HCT116 (cell line): ENCODE results near the gene HSD17B10. TPM values are rescaled to one million over a fixed set of nuclear protein-coding genes. Genes with fewer than 3 reads are reported as not detected.

Experiments used
- ATAC-seq: fragments of 200-7000 bp; cut with Tn5 transposase; 2 replicates; pipeline ENCODE4 v1.9.1; 2020; ENCODE audit warnings: mild to moderate bottlenecking, moderate library complexity
- BruUV-seq: library from RNA; stranded (reverse); fragments of 400-500 nt; replicated peaks from 2 replicates; lab custom pipeline; 2021; lab: Mats Ljungman, UMichigan
- CTCF ChIA-PET: fragments of 300-600 bp; sonication (Branson Sonifier 250); formaldehyde crosslinking; loops from one replicate; lab custom pipeline; 2021; ENCODE audit warnings: antibody characterized with exemption; lab: Charles Lee
- POLR2A ChIA-PET: fragments of 300-600, 350-600 bp; sonication (Branson Sonifier 250); formaldehyde crosslinking; loops from one replicate; lab custom pipeline; 2021; ENCODE audit warnings: antibody characterized with exemption; lab: Charles Lee
- RAD21 ChIA-PET, 2 experiments: fragments of 300-600 bp; sonication (Branson Sonifier 250); formaldehyde crosslinking; loops; one replicate each; lab custom pipeline; 2023; ENCODE audit warnings: low total read pairs in 2 of 2; ENCODE audit not compliant: uncharacterized antibody in 2 of 2, unreplicated experiment in 2 of 2, low non-redundant PET in 1 of 2; lab: Charles Lee
- DNase-seq: peaks from one replicate; pipeline ENCODE4 v3.0.0-alpha.2; 2010; ENCODE audit warnings: low read depth, low spot score
- H2AFZ ChIP-seq: fragments of 200-600 bp; shearing (Covaris generic), sonication (generic); 2 replicates; pipeline ENCODE4 v1.6.1; 2017; ENCODE audit warnings: low read depth, mixed run types, mixed read lengths, antibody characterized with exemption, low read length; ENCODE audit not compliant: poor library complexity, severe bottlenecking
- H3K27ac ChIP-seq: 2 replicates; pipeline ENCODE4 v1.5.1; 2012; ENCODE audit warnings: low read depth, low read length
- H3K27me3 ChIP-seq: fragments of 200-600 bp; sonication (generic); 2 replicates; pipeline ENCODE4 v1.6.1; 2016; ENCODE audit warnings: mixed run types, low read length, mixed read lengths; ENCODE audit not compliant: insufficient read depth
- H3K36me3 ChIP-seq, 2 experiments: fragments of 200-500 bp in 1 of 2; fragments of 200-600 bp in 1 of 2; sonication (Bioruptor generic) in 1 of 2; sonication (generic) in 1 of 2; 2 replicates each; pipeline versions ENCODE4 v1.5.1 to v1.6.1; 2014 to 2016; ENCODE audit warnings: low read length in 2 of 2, inconsistent platforms in 1 of 2, mixed read lengths in 1 of 2, mixed run types in 1 of 2; ENCODE audit not compliant: insufficient read depth in 2 of 2, control insufficient read depth in 1 of 2
- H3K4me1 ChIP-seq, 2 experiments: fragments of 200-600 bp in 1 of 2; sonication (generic) in 1 of 2; 2 replicates each; pipeline versions ENCODE4 v1.5.1 to v1.6.1; 2012 to 2017; ENCODE audit warnings: low read length in 2 of 2, inconsistent platforms in 1 of 2, mild to moderate bottlenecking in 1 of 2, mixed read lengths in 1 of 2, mixed run types in 1 of 2, moderate library complexity in 1 of 2; ENCODE audit not compliant: insufficient read depth in 2 of 2, control insufficient read depth in 1 of 2
- H3K4me2 ChIP-seq: fragments of 200-600 bp; sonication (generic); 2 replicates; pipeline ENCODE4 v1.6.1; 2017; ENCODE audit warnings: mixed run types, low read length, mixed read lengths
- H3K4me3 ChIP-seq, 2 experiments: fragments of 200-600 bp in 1 of 2; sonication (generic) in 1 of 2; replicated peaks in 1 of 2; 2 replicates each; pipeline ENCODE4 v1.5.1; 2011 to 2016; ENCODE audit warnings: low read length in 2 of 2, control low read depth in 1 of 2, low read depth in 1 of 2, mild to moderate bottlenecking in 1 of 2, mixed read lengths in 1 of 2, mixed run types in 1 of 2
- H3K79me2 ChIP-seq: fragments of 200-600 bp; sonication (generic); 2 replicates; pipeline ENCODE4 v1.6.1; 2017; ENCODE audit warnings: mild to moderate bottlenecking, mixed run types, low read length, moderate library complexity, mixed read lengths; ENCODE audit not compliant: insufficient read depth
- H3K9ac ChIP-seq: fragments of 200-600 bp; sonication (generic); 2 replicates; pipeline ENCODE4 v1.6.1; 2016; ENCODE audit warnings: low read length, mixed read lengths
- H3K9me2 ChIP-seq: fragments of 200-600 bp; sonication (generic), shearing (Covaris generic); 2 replicates; pipeline ENCODE4 v1.6.1; 2017; ENCODE audit warnings: mixed run types, mild to moderate bottlenecking, moderate library complexity; ENCODE audit not compliant: insufficient read depth
- H3K9me3 ChIP-seq, 2 experiments: fragments of 200-500 bp in 1 of 2; fragments of 200-600 bp in 1 of 2; sonication (Bioruptor generic) in 1 of 2; sonication (generic) in 1 of 2; 2 replicates each; pipeline ENCODE4 v1.6.1; 2014 to 2017; ENCODE audit warnings: low read length in 2 of 2, mixed read lengths in 2 of 2, inconsistent platforms in 1 of 2, low read depth in 1 of 2, mild to moderate bottlenecking in 1 of 2, mixed run types in 1 of 2, moderate library complexity in 1 of 2; ENCODE audit not compliant: control insufficient read depth in 1 of 2, insufficient read depth in 1 of 2
- H4K20me1 ChIP-seq: fragments of 200-600 bp; sonication (generic), shearing (Covaris generic); 2 replicates; pipeline ENCODE4 v1.6.1; 2017; ENCODE audit warnings: mixed run types, mild to moderate bottlenecking, moderate library complexity; ENCODE audit not compliant: insufficient read depth
- EGR1 ChIP-seq: IDR thresholded peaks from 2 replicates; pipeline ENCODE4 v1.6.1; 2012; ENCODE audit warnings: low read depth
- FOSL1 ChIP-seq: IDR thresholded peaks from 2 replicates; pipeline ENCODE4 v1.6.1; 2012; ENCODE audit warnings: low read depth
- RAD21 ChIP-seq: IDR thresholded peaks from 2 replicates; pipeline ENCODE4 v1.6.1; 2012; ENCODE audit warnings: low read depth, mild to moderate bottlenecking
- SIN3A ChIP-seq: IDR thresholded peaks from 2 replicates; pipeline ENCODE4 v1.6.1; 2012; ENCODE audit warnings: low read depth
- ZNF274 ChIP-seq: fragments of 200-500 bp; sonication (Bioruptor generic); IDR thresholded peaks from 2 replicates; pipeline ENCODE4 v1.6.1; 2014; ENCODE audit warnings: mild to moderate bottlenecking, low read depth, low read length, inconsistent platforms
- intact Hi-C: fragments of 100-400 bp; cut with micrococcal nuclease; formaldehyde crosslinking; loops from 2 replicates; pipeline ENCODE4 v1.10.0; 2022
- microRNA-seq: library from miRNA; unstranded; fragments of <30 nt; microRNA quantifications from one replicate; pipeline ENCODE4, GENCODE V29; 2016; ENCODE audit warnings: borderline number of aligned reads
- total RNA-seq: library from RNA; stranded (reverse); gene quantifications from one replicate; pipeline ENCODE4 v1.2.1, GENCODE V29; 2021; ENCODE audit not compliant: unreplicated experiment

The HSD17B10 gene
- total RNA-seq, 1 experiment from 2014 or later: 94.4 TPM

DNA sequence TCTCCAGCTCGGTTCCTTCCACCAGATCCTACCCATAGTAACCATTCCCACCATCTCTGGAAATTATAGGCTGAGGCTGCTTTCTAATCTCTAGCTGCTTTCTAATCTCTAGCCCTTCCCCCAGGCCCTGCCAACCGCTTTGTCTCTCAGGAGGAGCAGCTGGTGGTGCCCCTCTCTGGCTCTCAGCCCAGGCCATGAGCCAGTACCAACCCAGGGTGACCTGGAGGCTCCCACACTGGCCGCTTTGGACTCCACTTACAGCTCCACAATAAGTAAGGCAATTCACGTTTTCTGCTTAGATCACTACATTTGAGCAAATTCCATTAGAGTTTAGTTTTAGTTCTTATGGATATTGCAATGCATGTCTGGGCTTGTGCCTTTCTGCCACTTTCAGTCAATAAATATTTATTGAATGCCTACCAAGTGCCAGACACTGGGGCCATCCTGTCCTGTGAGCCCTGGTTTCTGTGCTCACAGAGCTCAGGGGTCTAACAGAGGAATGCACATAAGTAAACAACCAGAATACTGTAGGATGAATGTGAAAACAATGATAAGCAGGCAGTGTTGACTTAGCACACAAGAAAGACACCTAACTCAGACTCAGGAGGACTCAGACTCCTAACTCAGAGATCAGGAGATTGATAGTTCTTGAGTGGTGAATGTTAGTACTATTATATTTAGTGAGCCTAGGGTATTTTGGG, 50.6 kb downstream of the HSD17B10 start:
- Histone ChIP-seq H3K4me1 (no peaks in the 10 kb centered on the region), H2AFZ (no peak overlapping the region), H4K20me1 (no peaks in the 10 kb centered on the region), H3K9ac (no peak overlapping the region), H3K4me2 (no peak overlapping the region), H3K36me3 (peaks cover 4 to 18% of the 10 kb centered on the region in 2 experiments; a peak in 3 of 4 replicates), H3K27me3 (no peaks in the 10 kb centered on the region), H3K27ac (no peak overlapping the region), H3K79me2 (peaks cover 7% of the 10 kb centered on the region; the same call in 1 of the 2 replicates), H3K4me3 (no peak overlapping the region), H3K9me3 (no peaks in the 10 kb centered on the region), H3K9me2 (no peaks in the 10 kb centered on the region)
- ChIA-PET CTCF (no interaction called here), RAD21 (no interaction called here), POLR2A (no interaction called here)
- intact Hi-C loops: no loop called here
- TF ChIP-seq SIN3A (no peak), ZNF274 (no peak), RAD21 (no peak), FOSL1 (no peak), EGR1 (no peak)
- ATAC-seq (no peak), DNase-seq (no peak)
- BruUV-seq: no TSS peak

Small RNAs within 50 kb of the gene (microRNA-seq; reads per million reads assigned to microRNA genes)
- not detected for gene MIR6857

Other genes starting within 250 kb of the HSD17B10 start
- gene KDM5C, start 209.2 kb downstream of the HSD17B10 start, total RNA-seq: 72.9 TPM
- gene IQSEC2, start 152.8 kb downstream of the HSD17B10 start, total RNA-seq: 20.7 TPM
- 88.3 TPM for gene SMC1A, start 11.7 kb downstream of the HSD17B10 start, total RNA-seq
- 0.61 TPM for gene RIBC1, start 11.5 kb downstream of the HSD17B10 start, total RNA-seq